ENCODE results near the gene SLC22A9. TPM values are rescaled to one million over a fixed set of nuclear protein-coding genes. Genes with fewer than 3 reads are reported as not detected.
"Not testable (repeated sequence)": the region's sequence is repeated elsewhere in the genome, so short reads cannot be mapped to it uniquely, and the experiment has no call there.

The SLC22A9 gene
- total RNA-seq, 4 donors from 2014 or later = not detected

DNA sequence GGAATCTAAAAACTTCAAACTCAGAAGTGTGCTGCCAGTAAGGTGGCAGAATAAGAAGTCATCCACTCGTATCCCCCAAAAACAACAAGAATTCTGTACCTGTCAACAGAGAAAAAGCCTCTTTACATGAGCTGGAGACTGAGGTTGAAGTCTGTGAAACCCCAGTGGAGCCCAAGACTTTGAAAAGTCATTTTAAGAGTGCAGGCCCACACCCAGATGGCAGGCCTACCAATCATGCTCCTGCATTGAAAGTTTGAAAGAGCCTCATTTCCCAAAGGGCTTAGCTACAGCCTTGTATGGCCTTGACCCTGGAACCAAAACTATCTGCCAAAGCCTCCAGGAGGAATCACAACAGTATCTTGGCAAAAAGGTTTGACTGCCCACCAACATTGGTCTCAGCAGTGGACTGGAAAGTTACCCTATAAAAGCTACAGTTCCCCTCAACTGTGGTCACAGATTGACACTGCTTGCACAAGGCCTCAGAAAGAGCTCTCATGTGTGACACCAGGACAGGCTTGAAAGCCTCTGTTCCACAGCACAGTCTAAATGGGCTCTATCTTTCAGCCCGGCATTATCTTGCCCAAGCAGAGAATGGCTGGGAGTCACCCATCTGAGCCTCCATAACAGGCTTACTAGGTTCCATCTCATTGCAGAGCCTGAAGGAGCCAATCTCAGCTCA, 47.7 kb downstream of the SLC22A9 start:
- Histone ChIP-seq H3K4me3 (no peak overlapping the region), H3K27ac (no peak overlapping the region), H3K9me3 (no peaks in the 10 kb centered on the region), H3K27me3 (no peaks in the 10 kb centered on the region), H3K4me1 (no peaks in the 10 kb centered on the region), H3K36me3 (no peaks in the 10 kb centered on the region)
- intact Hi-C loops (cut with DNase I; ENCODE audit: low total_unique reads) = no loop called here
- no peak for DNase-seq
- TF ChIP-seq POLR2A (IDR thresholded peaks at IDR 0.05) = no peak
- TF ChIP-seq, protein P1, sequence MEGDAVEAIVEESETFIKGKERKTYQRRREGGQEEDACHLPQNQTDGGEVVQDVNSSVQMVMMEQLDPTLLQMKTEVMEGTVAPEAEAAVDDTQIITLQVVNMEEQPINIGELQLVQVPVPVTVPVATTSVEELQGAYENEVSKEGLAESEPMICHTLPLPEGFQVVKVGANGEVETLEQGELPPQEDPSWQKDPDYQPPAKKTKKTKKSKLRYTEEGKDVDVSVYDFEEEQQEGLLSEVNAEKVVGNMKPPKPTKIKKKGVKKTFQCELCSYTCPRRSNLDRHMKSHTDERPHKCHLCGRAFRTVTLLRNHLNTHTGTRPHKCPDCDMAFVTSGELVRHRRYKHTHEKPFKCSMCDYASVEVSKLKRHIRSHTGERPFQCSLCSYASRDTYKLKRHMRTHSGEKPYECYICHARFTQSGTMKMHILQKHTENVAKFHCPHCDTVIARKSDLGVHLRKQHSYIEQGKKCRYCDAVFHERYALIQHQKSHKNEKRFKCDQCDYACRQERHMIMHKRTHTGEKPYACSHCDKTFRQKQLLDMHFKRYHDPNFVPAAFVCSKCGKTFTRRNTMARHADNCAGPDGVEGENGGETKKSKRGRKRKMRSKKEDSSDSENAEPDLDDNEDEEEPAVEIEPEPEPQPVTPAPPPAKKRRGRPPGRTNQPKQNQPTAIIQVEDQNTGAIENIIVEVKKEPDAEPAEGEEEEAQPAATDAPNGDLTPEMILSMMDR (IDR thresholded peaks at IDR 0.05) = no peak

DNA sequence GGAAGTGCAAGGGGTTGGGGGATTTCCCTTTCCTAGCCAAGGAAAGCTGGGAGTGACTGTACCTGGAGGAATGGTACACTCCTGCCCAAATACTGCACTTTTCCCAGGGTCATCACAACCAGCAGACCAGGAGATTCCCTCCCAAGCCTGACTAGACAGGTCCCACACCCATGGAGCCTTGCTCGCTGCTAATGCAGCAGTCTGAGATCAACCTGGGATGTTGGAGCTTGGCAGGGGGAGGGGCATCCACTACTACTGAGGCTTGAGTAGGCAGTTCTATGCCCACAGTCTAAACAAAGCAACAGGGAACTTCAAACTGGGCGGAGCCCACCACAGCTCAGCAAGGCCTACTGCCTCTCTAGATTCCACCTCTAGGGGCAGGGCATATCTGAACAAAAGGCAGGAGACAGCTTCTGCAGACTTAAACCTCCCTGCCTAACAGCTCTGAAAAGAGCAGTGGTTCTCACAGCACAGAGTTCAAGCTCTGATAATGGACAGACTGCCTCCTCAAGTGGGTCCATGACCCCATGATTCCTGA, 58.5 kb downstream of the SLC22A9 start:
- no peak for TF ChIP-seq POLR2A (IDR thresholded peaks at IDR 0.05)
- TF ChIP-seq, protein P1 (IDR thresholded peaks at IDR 0.05) = no peak
- H3K4me3 ChIP-seq = no peak overlapping the region
- no peak for DNase-seq
- H3K27me3 ChIP-seq = no peaks in the 10 kb centered on the region
- H3K9me3 ChIP-seq = no peaks in the 10 kb centered on the region
- no peaks in the 10 kb centered on the region for H3K36me3 ChIP-seq
- intact Hi-C loops (cut with DNase I; ENCODE audit: low total_unique reads) = no loop called here
- H3K4me1 ChIP-seq = no peaks in the 10 kb centered on the region
- no peak overlapping the region for H3K27ac ChIP-seq

DNA sequence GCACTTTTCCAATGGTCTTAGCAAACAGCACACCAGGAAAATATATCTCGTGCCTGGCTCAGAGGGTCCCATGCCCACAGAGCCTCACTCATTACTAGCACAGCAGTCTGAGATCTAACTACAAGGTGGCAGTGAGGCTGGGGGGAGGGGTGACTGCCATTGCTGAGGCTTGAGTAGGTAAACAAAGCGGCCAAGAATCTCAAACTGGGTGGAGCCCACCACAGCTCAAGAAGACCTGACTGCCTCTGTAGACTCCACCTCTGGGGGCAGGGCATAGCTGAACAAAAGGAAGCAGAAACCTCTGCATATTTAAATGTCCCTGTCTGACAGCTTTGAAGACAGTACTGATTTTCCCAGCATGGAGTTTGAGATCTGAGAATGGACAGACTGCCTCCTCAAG, 61.1 kb downstream of the SLC22A9 start:
- intact Hi-C loops (cut with DNase I; ENCODE audit: low total_unique reads); H3K27ac ChIP-seq; H3K36me3 ChIP-seq; H3K9me3 ChIP-seq; DNase-seq; H3K4me1 ChIP-seq; H3K4me3 ChIP-seq; H3K27me3 ChIP-seq: not testable (repeated sequence)

DNA sequence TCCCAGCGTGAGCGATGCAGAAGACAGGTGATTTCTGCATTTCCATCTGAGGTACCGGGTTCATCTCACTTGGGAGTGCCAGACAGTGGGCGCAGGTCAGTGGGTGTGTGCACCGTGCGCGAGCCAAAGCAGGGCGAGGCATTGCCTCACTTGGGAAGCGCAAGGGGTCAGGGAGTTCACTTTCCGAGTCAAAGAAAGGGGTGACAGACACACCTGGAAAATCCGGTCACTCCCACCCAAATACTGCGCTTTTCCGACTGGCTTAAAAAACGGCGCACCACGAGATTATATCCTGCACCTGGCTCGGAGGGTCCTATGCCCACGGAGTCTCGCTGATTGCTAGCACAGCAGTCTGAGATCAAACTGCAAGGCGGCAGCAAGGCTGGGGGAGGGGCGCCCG, 65.8 kb downstream of the SLC22A9 start:
- H3K36me3 ChIP-seq; H3K27ac ChIP-seq; H3K27me3 ChIP-seq; DNase-seq; H3K4me3 ChIP-seq; H3K4me1 ChIP-seq; H3K9me3 ChIP-seq; intact Hi-C loops (cut with DNase I; ENCODE audit: low total_unique reads): not testable (repeated sequence)

DNA sequence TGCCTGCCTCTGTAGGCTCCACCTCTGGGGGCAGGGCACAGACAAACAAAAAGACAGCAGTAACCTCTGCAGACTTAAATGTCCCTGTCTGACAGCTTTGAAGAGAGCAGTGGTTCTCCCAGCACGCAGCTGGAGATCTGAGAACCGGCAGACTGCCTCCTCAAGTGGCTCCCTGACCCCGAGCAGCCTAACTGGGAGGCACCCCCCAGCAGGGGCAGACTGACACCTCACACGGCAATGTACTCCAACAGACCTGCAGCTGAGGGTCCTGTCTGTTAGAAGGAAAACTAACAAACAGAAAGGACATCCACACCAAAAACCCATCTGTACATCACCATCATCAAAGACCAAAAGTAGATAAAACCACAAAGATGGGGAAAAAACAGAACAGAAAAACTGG, 66.2 kb downstream of the SLC22A9 start:
- intact Hi-C loops (cut with DNase I; ENCODE audit: low total_unique reads); H3K4me3 ChIP-seq; H3K27ac ChIP-seq; H3K36me3 ChIP-seq; H3K4me1 ChIP-seq; H3K27me3 ChIP-seq; H3K9me3 ChIP-seq; DNase-seq: not testable (repeated sequence)

DNA sequence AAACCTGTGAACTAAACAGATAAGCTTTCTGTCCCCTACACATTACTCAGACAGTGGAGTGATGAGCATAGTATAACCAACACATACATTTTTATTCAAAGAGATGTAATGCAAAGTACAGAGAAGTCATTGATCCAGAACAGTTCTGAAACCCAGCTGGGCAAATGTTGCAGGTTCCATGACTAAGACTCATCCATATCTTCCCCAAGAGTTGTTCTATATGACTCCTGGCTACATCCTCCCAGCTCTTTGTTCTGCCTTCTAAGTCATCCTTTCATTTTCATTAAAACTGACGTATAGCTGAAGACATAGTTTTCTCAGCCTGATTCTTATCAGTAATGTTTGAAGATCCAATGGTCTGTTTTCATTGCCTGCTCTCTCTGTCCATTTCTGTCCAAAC, 74.1 kb downstream of the SLC22A9 start:
- TF ChIP-seq, protein P1 (IDR thresholded peaks at IDR 0.05) = no peak
- no peak for TF ChIP-seq POLR2A (IDR thresholded peaks at IDR 0.05)
- no peak for DNase-seq
- no peaks in the 10 kb centered on the region for H3K27me3 ChIP-seq
- H3K4me1 ChIP-seq = no peaks in the 10 kb centered on the region
- H3K4me3 ChIP-seq = no peak overlapping the region
- H3K27ac ChIP-seq = no peak overlapping the region
- intact Hi-C loops (cut with DNase I; ENCODE audit: low total_unique reads) = no loop called here
- H3K36me3 ChIP-seq = no peaks in the 10 kb centered on the region
- no peaks in the 10 kb centered on the region for H3K9me3 ChIP-seq

DNA sequence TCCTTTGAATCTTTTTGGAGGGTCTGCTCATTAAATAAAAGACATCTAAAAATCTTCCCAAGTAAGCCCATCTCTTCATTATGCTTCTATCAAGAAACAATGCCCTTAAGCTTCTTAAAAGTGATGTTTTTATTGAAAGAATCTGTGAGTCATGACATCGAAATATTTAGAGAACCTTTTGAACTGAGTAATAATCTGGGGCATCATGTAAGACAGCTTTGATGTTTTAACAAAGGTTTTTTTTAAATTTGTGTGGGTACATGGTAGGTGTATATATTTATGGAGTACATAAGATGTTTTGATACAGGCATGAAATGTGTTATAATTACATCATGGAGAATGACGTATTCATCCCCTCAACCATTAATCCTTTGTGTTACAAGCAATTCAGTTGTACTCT, 74.6 kb downstream of the SLC22A9 start:
- TF ChIP-seq, protein P1 (IDR thresholded peaks at IDR 0.05) = no peak
- TF ChIP-seq POLR2A (IDR thresholded peaks at IDR 0.05) = no peak
- Histone ChIP-seq H3K4me1 (no peaks in the 10 kb centered on the region), H3K27me3 (no peaks in the 10 kb centered on the region), H3K4me3 (no peak overlapping the region), H3K27ac (no peak overlapping the region), H3K36me3 (no peaks in the 10 kb centered on the region), H3K9me3 (no peaks in the 10 kb centered on the region)
- no peak for DNase-seq
- intact Hi-C loops (cut with DNase I; ENCODE audit: low total_unique reads) = no loop called here

All from uterus (tissue), 4 donors.